Measurements from ENCODE around the gene ANK3. TPM values are rescaled to one million over a fixed set of nuclear protein-coding genes. Genes with fewer than 3 reads are reported as not detected.

Gene ANK3
- total RNA-seq, 1 experiment from 2014 or later: 6.7 TPM

GRCh38 chr10:60358282-60358681 is 31.4 kb downstream of the ANK3 start:
- POLR2A ChIA-PET: no interaction called here
- Mint-ChIP-seq H3K4me3 (ENCODE audit: unreplicated experiment) (no peak overlapping the region), H3K27ac (ENCODE audit: low read depth, unreplicated experiment) (no peak overlapping the region), H3K4me1 (ENCODE audit: insufficient read depth, unreplicated experiment) (no peaks in the 10 kb centered on the region), H3K27me3 (ENCODE audit: insufficient read depth, unreplicated experiment) (no peaks in the 10 kb centered on the region), H3K36me3 (ENCODE audit: insufficient read depth, unreplicated experiment) (no peaks in the 10 kb centered on the region), H3K9me3 (ENCODE audit: unreplicated experiment) (no peaks in the 10 kb centered on the region)
- no peak for DNase-seq (ENCODE audit: unreplicated experiment)
- intact Hi-C loops (cut with micrococcal nuclease): no loop called here
- TF ChIP-seq CTCF (IDR thresholded peaks at IDR 0.05; ENCODE audit: unreplicated experiment): no peak
- no TSS peak for BruUV-seq (replicated peaks)
- CTCF ChIA-PET: no interaction called here

- no TSS peak for BruUV-seq (replicated peaks)
These were observed 36.0 kb downstream of the ANK3 start for GRCh38 chr10:60353519-60354258.

GRCh38 chr10:60352105-60352504 is 37.6 kb downstream of the ANK3 start:
- H3K4me3 Mint-ChIP-seq (ENCODE audit: unreplicated experiment): no peak overlapping the region
- DNase-seq (ENCODE audit: unreplicated experiment): no peak
- no peaks in the 10 kb centered on the region for H3K9me3 Mint-ChIP-seq (ENCODE audit: unreplicated experiment)
- no peaks in the 10 kb centered on the region for H3K36me3 Mint-ChIP-seq (ENCODE audit: insufficient read depth, unreplicated experiment)
- POLR2A ChIA-PET: no interaction called here
- no peaks in the 10 kb centered on the region for H3K4me1 Mint-ChIP-seq (ENCODE audit: insufficient read depth, unreplicated experiment)
- intact Hi-C loops (cut with micrococcal nuclease): no loop called here
- no TSS peak for BruUV-seq (replicated peaks)
- TF ChIP-seq CTCF (IDR thresholded peaks at IDR 0.05; ENCODE audit: unreplicated experiment): no peak
- H3K27me3 Mint-ChIP-seq (ENCODE audit: insufficient read depth, unreplicated experiment): no peaks in the 10 kb centered on the region
- CTCF ChIA-PET: interaction anchor here (0.5 to 0.9 kb wide), 3 partner anchors 74 to 168 kb away, joined by 3 read pairs; no protein-coding TSS in a partner anchor
- no peak overlapping the region for H3K27ac Mint-ChIP-seq (ENCODE audit: low read depth, unreplicated experiment)

More at GRCh38 chr10:60353519-60354258, 36.0 kb downstream of the ANK3 start:
- no peaks in the 10 kb centered on the region for H3K4me1 Mint-ChIP-seq (ENCODE audit: insufficient read depth, unreplicated experiment)
- no peak for TF ChIP-seq CTCF (IDR thresholded peaks at IDR 0.05; ENCODE audit: unreplicated experiment)
- no peak overlapping the region for H3K27ac Mint-ChIP-seq (ENCODE audit: low read depth, unreplicated experiment)
- H3K4me3 Mint-ChIP-seq (ENCODE audit: unreplicated experiment): no peak overlapping the region
- no peaks in the 10 kb centered on the region for H3K27me3 Mint-ChIP-seq (ENCODE audit: insufficient read depth, unreplicated experiment)
- DNase-seq (ENCODE audit: unreplicated experiment): peak; percentile 18
- ChIA-PET CTCF (no interaction called here), POLR2A (no interaction called here)
- intact Hi-C loops (cut with micrococcal nuclease): no loop called here
- no peaks in the 10 kb centered on the region for H3K9me3 Mint-ChIP-seq (ENCODE audit: unreplicated experiment)
- H3K36me3 Mint-ChIP-seq (ENCODE audit: insufficient read depth, unreplicated experiment): no peaks in the 10 kb centered on the region

- Mint-ChIP-seq H3K4me1 (ENCODE audit: insufficient read depth, unreplicated experiment) (no peaks in the 10 kb centered on the region), H3K36me3 (ENCODE audit: insufficient read depth, unreplicated experiment) (no peaks in the 10 kb centered on the region), H3K9me3 (ENCODE audit: unreplicated experiment) (no peaks in the 10 kb centered on the region), H3K27me3 (ENCODE audit: insufficient read depth, unreplicated experiment) (no peaks in the 10 kb centered on the region), H3K27ac (ENCODE audit: low read depth, unreplicated experiment) (no peak overlapping the region), H3K4me3 (ENCODE audit: unreplicated experiment) (no peak overlapping the region)
- intact Hi-C loops (cut with micrococcal nuclease): no loop called here
- no peak for DNase-seq (ENCODE audit: unreplicated experiment)
- no TSS peak for BruUV-seq (replicated peaks)
- no peak for TF ChIP-seq CTCF (IDR thresholded peaks at IDR 0.05; ENCODE audit: unreplicated experiment)
- ChIA-PET CTCF (interaction anchor here (0.7 to 0.9 kb wide), 3 partner anchors 16 to 94 kb away, joined by 3 to 4 read pairs (median 3); no protein-coding TSS in a partner anchor), POLR2A (no interaction called here)
These were observed 38.4 kb downstream of the ANK3 start for GRCh38 chr10:60351191-60351853.

Data from MCF 10A (cell line).